GM10248 (cell line): ENCODE results near the gene CCDC9.

Source experiments
- CTCF ChIA-PET: fragments of 300-600 bp; sonication (Branson Sonifier 250); formaldehyde crosslinking; extraction: SDS; loops from one replicate; lab custom pipeline; 2021; ENCODE audit warnings: antibody characterized with exemption; lab: Yijun Ruan, JAX
- POLR2A ChIA-PET: fragments of 350-650 bp; sonication (Branson Sonifier 250); formaldehyde crosslinking; extraction: SDS; loops from one replicate; lab custom pipeline; 2020; ENCODE audit warnings: antibody characterized with exemption; lab: Yijun Ruan, JAX
- DNase-seq: peaks from one replicate; pipeline ENCODE4 v3.0.0; 2012; ENCODE audit errors: extremely low spot score
- TF ChIP-seq, protein P1 (sequence below): IDR thresholded peaks from 2 replicates; pipeline ENCODE4 v1.5.1; 2012; ENCODE audit warnings: mild to moderate bottlenecking, low read depth; ENCODE audit errors: extremely low read depth, missing control alignments, control extremely low read depth

Gene CCDC9

GRCh38 chr19:47267350-47267759 lies 11.0 kb downstream of the CCDC9 start:
- ChIA-PET CTCF (interaction anchor here (0.9 to 1.3 kb wide), 2 partner anchors 10 to 24 kb away, joined by 3 read pairs; no protein-coding TSS in a partner anchor), POLR2A (no interaction called here)
- TF ChIP-seq, protein P1, sequence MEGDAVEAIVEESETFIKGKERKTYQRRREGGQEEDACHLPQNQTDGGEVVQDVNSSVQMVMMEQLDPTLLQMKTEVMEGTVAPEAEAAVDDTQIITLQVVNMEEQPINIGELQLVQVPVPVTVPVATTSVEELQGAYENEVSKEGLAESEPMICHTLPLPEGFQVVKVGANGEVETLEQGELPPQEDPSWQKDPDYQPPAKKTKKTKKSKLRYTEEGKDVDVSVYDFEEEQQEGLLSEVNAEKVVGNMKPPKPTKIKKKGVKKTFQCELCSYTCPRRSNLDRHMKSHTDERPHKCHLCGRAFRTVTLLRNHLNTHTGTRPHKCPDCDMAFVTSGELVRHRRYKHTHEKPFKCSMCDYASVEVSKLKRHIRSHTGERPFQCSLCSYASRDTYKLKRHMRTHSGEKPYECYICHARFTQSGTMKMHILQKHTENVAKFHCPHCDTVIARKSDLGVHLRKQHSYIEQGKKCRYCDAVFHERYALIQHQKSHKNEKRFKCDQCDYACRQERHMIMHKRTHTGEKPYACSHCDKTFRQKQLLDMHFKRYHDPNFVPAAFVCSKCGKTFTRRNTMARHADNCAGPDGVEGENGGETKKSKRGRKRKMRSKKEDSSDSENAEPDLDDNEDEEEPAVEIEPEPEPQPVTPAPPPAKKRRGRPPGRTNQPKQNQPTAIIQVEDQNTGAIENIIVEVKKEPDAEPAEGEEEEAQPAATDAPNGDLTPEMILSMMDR = no peak
- DNase-seq = no peak

- ChIA-PET CTCF (interaction anchor here (0.9 to 1.3 kb wide), 2 partner anchors 10 to 24 kb away, joined by 3 read pairs; no protein-coding TSS in a partner anchor), POLR2A (no interaction called here)
- TF ChIP-seq, protein P1 = no peak
- DNase-seq = no peak
These were observed 11.7 kb downstream of the CCDC9 start for GRCh38 chr19:47268028-47268427.

GRCh38 chr19:47269596-47269995 lies 13.3 kb downstream of the CCDC9 start:
- CTCF ChIA-PET = interaction anchor here (0.7 to 1.6 kb wide), 3 partner anchors 25 to 119 kb away, joined by 4 to 6 read pairs (median 4); no protein-coding TSS in a partner anchor
- no peak for DNase-seq
- TF ChIP-seq, protein P1 = no peak
- POLR2A ChIA-PET = no interaction called here

GRCh38 chr19:47270408-47270807 lies 14.1 kb downstream of the CCDC9 start:
- DNase-seq = no peak
- ChIA-PET CTCF (interaction anchor here (1.3 to 1.4 kb wide), 2 partner anchors 79 to 120 kb away, joined by 4 to 5 read pairs; partner anchors contain the start of gene DHX34), POLR2A (no interaction called here)
- TF ChIP-seq, protein P1 = no peak

GRCh38 chr19:47271949-47272348 lies 15.6 kb downstream of the CCDC9 start:
- ChIA-PET POLR2A (interaction anchor here (1.2 kb wide), 2 partner anchors 11 to 15 kb away, joined by 3 to 5 read pairs; no protein-coding TSS in a partner anchor), CTCF (interaction anchor here (1.1 to 1.4 kb wide), 4 partner anchors 13 to 330 kb away, joined by 3 to 5 read pairs (median 4); partner anchors contain the start of gene DHX34)
- TF ChIP-seq, protein P1 = no peak
- DNase-seq = no peak

DNA sequence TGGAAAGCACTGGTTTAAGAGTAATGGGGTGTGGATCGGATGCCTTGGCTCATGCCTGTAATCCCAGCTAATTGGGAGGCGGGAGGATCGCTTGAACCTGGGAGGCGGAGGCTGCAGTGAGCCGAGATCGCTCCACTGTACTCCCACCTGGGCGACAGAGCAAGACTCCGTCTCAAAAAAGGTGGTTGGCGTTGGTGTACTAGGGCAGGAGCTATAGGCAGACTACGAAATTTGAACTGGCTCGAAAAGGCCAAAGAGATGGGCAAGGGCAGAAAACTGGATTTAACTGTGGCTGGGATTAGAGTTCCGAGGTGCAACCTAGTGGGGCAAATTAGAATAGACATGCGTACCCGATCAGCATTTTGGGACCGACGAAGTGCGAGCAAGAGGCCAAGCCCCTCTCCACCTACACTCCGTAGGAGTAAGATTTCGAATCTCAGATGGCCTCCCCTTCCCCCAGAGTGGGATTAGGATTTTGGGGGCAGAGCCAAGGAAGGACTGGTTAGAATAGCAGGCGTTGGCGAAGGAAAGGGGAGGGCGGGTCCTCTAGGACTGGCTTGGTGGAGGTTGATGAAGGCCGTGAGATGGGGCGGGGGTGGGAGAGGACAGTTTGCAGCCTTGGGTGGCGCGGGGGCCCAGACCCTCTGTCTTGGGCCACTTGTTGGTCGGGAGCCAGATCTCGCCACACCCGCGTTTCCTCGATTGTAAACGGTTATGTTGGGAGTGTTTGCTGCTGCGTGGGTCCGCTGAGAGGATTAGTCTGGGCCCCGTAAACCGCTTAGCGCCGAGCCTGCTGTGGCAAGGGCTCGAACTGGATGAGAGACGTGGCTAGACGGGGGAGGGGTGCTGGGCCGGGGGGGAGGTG lies 16.4 kb downstream of the CCDC9 start:
- POLR2A ChIA-PET = interaction anchor here (1.2 kb wide), 2 partner anchors 12 to 16 kb away, joined by 3 to 5 read pairs; no protein-coding TSS in a partner anchor
- no peak for DNase-seq
- CTCF ChIA-PET = interaction anchor here (1.1 to 1.4 kb wide), 3 partner anchors 12 to 329 kb away, joined by 3 to 4 read pairs (median 3); no protein-coding TSS in a partner anchor
- TF ChIP-seq, protein P1 = no peak
